ENCODE data around the gene PTPRT.

GRCh38 chr20:42975974-42976373 lies 213.7 kb downstream of the PTPRT start:
- TF ChIP-seq SIN3A (IDR thresholded peaks at IDR 0.05; ENCODE audit: borderline replicate concordance, insufficient read depth, low read depth, low read length) (no peak), CTCF (IDR thresholded peaks at IDR 0.05) (no peak), REST (IDR thresholded peaks at IDR 0.05; ENCODE audit: insufficient read depth in 1 of 2, low read depth in 2 of 2, low read length in 1 of 2) (no peak), POLR2AphosphoS5 (IDR thresholded peaks at IDR 0.05; ENCODE audit: low read depth, low read length) (no peak), TCF7L2 (IDR thresholded peaks at IDR 0.05; ENCODE audit: low read depth, low read length) (no peak)

Measured in Panc1 (cell line).